ENCODE measurements around the gene C4orf51. TPM values are rescaled to one million over a fixed set of nuclear protein-coding genes. Genes with fewer than 3 reads are reported as not detected.

The C4orf51 gene
- total and polyA plus RNA-seq, 2 donors (not counting 1 experiment from before 2014, with no cell fraction given) = not detected

GRCh38 chr4:145694929-145695328, 15.0 kb downstream of the C4orf51 start:
- Histone ChIP-seq H4K20me1 (ENCODE audit: control insufficient read depth, insufficient read depth, low read length, poor library complexity, severe bottlenecking) (no peaks in the 10 kb centered on the region), H3K27ac (ENCODE audit: low read length in 2 of 2) (no peak overlapping the region), H2AFZ (ENCODE audit: insufficient read depth, low read depth, low read length, poor library complexity, severe bottlenecking) (no peak overlapping the region), H3K27me3 (replicated peaks in 1 of 4; ENCODE audit: control extremely low read depth in 1 of 4, control insufficient read depth in 3 of 4, insufficient read depth in 4 of 4, low read length in 3 of 4) (no peaks in the 10 kb centered on the region), H3K4me1 (ENCODE audit: control insufficient read depth in 2 of 2, insufficient read depth in 2 of 2, low read length in 2 of 2) (no peaks in the 10 kb centered on the region), H3K79me2 (ENCODE audit: control insufficient read depth, insufficient read depth, low read length) (no peaks in the 10 kb centered on the region), H3K36me3 (replicated peaks in 1 of 2; ENCODE audit: control extremely low read depth in 1 of 2, control insufficient read depth in 1 of 2, extremely low read depth in 1 of 2, insufficient read depth in 2 of 2, low read length in 1 of 2) (no peaks in the 10 kb centered on the region), H3K9ac (ENCODE audit: low read length) (no peak overlapping the region), H3K4me3 (ENCODE audit: control extremely low read depth in 1 of 5, extremely low read depth in 1 of 5, insufficient read depth in 1 of 5, low read depth in 2 of 5, low read length in 4 of 5) (no peak overlapping the region), H3K4me2 (replicated peaks; ENCODE audit: low read depth, low read length, poor library complexity, severe bottlenecking) (no peak overlapping the region), H3K9me3 (ENCODE audit: control extremely low read depth in 1 of 3, control insufficient read depth in 2 of 3, insufficient read depth in 1 of 3, low read length in 2 of 3) (no peaks in the 10 kb centered on the region)
- TF ChIP-seq EZH2 (IDR thresholded peaks at IDR 0.05; ENCODE audit: borderline replicate concordance, insufficient read depth, low read depth, low read length, poor library complexity, severe bottlenecking) = no peak
- no peak for TF ChIP-seq CTCF (IDR thresholded peaks at IDR 0.05)
- DNase-seq (no peak), ATAC-seq (ENCODE audit: low read depth) (no peak)
- ChIA-PET POLR2A (no interaction called here), CTCF (no interaction called here)
- H3K4me1 Mint-ChIP-seq = no peaks in the 10 kb centered on the region
- no CpG with 5 or more reads among the region's 2 CpGs for WGBS (ENCODE audit: insufficient coverage)
- no peak overlapping the region for H3K27ac Mint-ChIP-seq
- H3K27me3 Mint-ChIP-seq = peaks cover 3% of the 10 kb centered on the region
- H3K4me3 Mint-ChIP-seq = no peak overlapping the region
- intact Hi-C loops (cut with micrococcal nuclease) = no loop called here
- H3K9me3 Mint-ChIP-seq (ENCODE audit: insufficient read depth) = peaks cover 2% of the 10 kb centered on the region

- Histone ChIP-seq H3K4me2 (replicated peaks; ENCODE audit: low read depth, low read length, poor library complexity, severe bottlenecking) (no peak overlapping the region), H3K4me3 (ENCODE audit: control extremely low read depth in 1 of 5, extremely low read depth in 1 of 5, insufficient read depth in 1 of 5, low read depth in 2 of 5, low read length in 4 of 5) (no peak overlapping the region), H3K9ac (ENCODE audit: low read length) (no peak overlapping the region), H3K36me3 (replicated peaks in 1 of 2; ENCODE audit: control extremely low read depth in 1 of 2, control insufficient read depth in 1 of 2, extremely low read depth in 1 of 2, insufficient read depth in 2 of 2, low read length in 1 of 2) (no peaks in the 10 kb centered on the region), H4K20me1 (ENCODE audit: control insufficient read depth, insufficient read depth, low read length, poor library complexity, severe bottlenecking) (no peaks in the 10 kb centered on the region), H3K4me1 (ENCODE audit: control insufficient read depth in 2 of 2, insufficient read depth in 2 of 2, low read length in 2 of 2) (no peaks in the 10 kb centered on the region), H3K9me3 (ENCODE audit: control extremely low read depth in 1 of 3, control insufficient read depth in 2 of 3, insufficient read depth in 1 of 3, low read length in 2 of 3) (no peaks in the 10 kb centered on the region), H2AFZ (ENCODE audit: insufficient read depth, low read depth, low read length, poor library complexity, severe bottlenecking) (no peak overlapping the region), H3K79me2 (ENCODE audit: control insufficient read depth, insufficient read depth, low read length) (no peaks in the 10 kb centered on the region), H3K27ac (ENCODE audit: low read length in 2 of 2) (no peak overlapping the region), H3K27me3 (replicated peaks in 1 of 4; ENCODE audit: control extremely low read depth in 1 of 4, control insufficient read depth in 3 of 4, insufficient read depth in 4 of 4, low read length in 3 of 4) (no peaks in the 10 kb centered on the region)
- no peaks in the 10 kb centered on the region for H3K9me3 Mint-ChIP-seq (ENCODE audit: insufficient read depth)
- TF ChIP-seq CTCF (IDR thresholded peaks at IDR 0.05) (no peak), EZH2 (IDR thresholded peaks at IDR 0.05; ENCODE audit: borderline replicate concordance, insufficient read depth, low read depth, low read length, poor library complexity, severe bottlenecking) (no peak)
- intact Hi-C loops (cut with micrococcal nuclease) = no loop called here
- peaks cover 17% of the 10 kb centered on the region for H3K27me3 Mint-ChIP-seq
- no peak overlapping the region for H3K4me3 Mint-ChIP-seq
- 100% methylated on average over 2 of the region's 2 CpGs for WGBS (ENCODE audit: insufficient coverage)
- POLR2A ChIA-PET = no interaction called here
- no peaks in the 10 kb centered on the region for H3K4me1 Mint-ChIP-seq
- ATAC-seq (ENCODE audit: low read depth) (no peak), DNase-seq (no peak)
- CTCF ChIA-PET = no interaction called here
- H3K27ac Mint-ChIP-seq = no peak overlapping the region
Observed at GRCh38 chr4:145697332-145697731, 17.4 kb downstream of the C4orf51 start.

Data from B cell (primary cell).